ENCODE results near the gene CHST15.

Gene CHST15

GRCh38 chr10:123995461-123996131 lies 97.8 kb downstream of the CHST15 start:
- peak; percentile 80 for DNase-seq

GRCh38 chr10:123995082-123995460 lies 98.3 kb downstream of the CHST15 start:
- DNase-seq, result no peak

- DNase-seq, result peak; percentile 81
These were observed 98.8 kb downstream of the CHST15 start for GRCh38 chr10:123994417-123995081.

GRCh38 chr10:123993534-123994416 lies 99.6 kb downstream of the CHST15 start:
- no peak for DNase-seq

GRCh38 chr10:123991611-123992570 lies 101.5 kb downstream of the CHST15 start:
- DNase-seq, result no peak

GRCh38 chr10:123990889-123991288 lies 102.5 kb downstream of the CHST15 start:
- no peak for DNase-seq

- DNase-seq, result no peak
These were observed 104.7 kb downstream of the CHST15 start for GRCh38 chr10:123988694-123989093.

- no peak for DNase-seq
These were observed 106.7 kb downstream of the CHST15 start for GRCh38 chr10:123986736-123987135.

GRCh38 chr10:123974406-123974805 lies 119.0 kb downstream of the CHST15 start:
- peak; percentile 70 for DNase-seq

GRCh38 chr10:123972481-123973401 lies 120.7 kb downstream of the CHST15 start:
- no peak for DNase-seq

- DNase-seq, result no peak
These were observed 122.5 kb downstream of the CHST15 start for GRCh38 chr10:123970927-123971286.

- DNase-seq, result no peak
These were observed 123.0 kb downstream of the CHST15 start for GRCh38 chr10:123970207-123970926.

- peak; percentile 50 for DNase-seq
These were observed 125.7 kb downstream of the CHST15 start for GRCh38 chr10:123967626-123968243.

- DNase-seq, result peak; percentile 26
These were observed 126.5 kb downstream of the CHST15 start for GRCh38 chr10:123966896-123967231.

- peak; percentile 57 for DNase-seq
These were observed 127.2 kb downstream of the CHST15 start for GRCh38 chr10:123965973-123966895.

GRCh38 chr10:123964953-123965352 lies 128.4 kb downstream of the CHST15 start:
- DNase-seq, result no peak

GRCh38 chr10:123962756-123963530 lies 130.5 kb downstream of the CHST15 start:
- DNase-seq, result no peak

GRCh38 chr10:123958241-123958640 lies 135.2 kb downstream of the CHST15 start:
- DNase-seq, result no peak
